GM19468 (cell line): Measurements from ENCODE around the gene MAGI1.

ENCODE experiments used
- ATAC-seq: cut with Tn5 transposase; IDR thresholded peaks from one replicate; pipeline ENCODE4 v1.9.1; 2021; ENCODE audit warnings: mild to moderate bottlenecking, moderate library complexity, moderate number of reproducible peaks; ENCODE audit not compliant: unreplicated experiment; ENCODE audit errors: extremely low read depth

MAGI1 gene

DNA sequence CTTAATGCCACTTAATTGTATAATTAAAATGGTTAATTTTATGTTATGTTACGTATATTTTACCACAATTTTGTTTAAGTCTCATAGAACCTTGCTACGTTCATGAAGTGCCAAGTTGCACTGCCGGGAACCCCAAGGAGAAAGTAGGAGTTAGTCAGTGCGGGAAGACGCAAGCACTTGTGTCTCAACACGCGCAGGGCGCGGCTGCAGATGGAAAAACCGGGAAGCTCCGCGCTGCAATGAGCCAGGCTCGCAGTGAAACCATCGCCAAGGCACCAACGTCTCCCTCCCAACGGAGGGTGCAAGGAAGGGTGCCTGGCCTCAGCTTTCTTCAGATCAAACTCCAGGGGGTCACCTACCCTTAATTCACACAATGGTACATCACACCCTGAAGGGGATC lies 21.6 kb downstream of the MAGI1 start:
- no peak for ATAC-seq

- no peak for ATAC-seq
These were observed 22.9 kb downstream of the MAGI1 start for GRCh38 chr3:66015841-66016240.

GRCh38 chr3:66014651-66015050 lies 24.1 kb downstream of the MAGI1 start:
- no peak for ATAC-seq

GRCh38 chr3:66014056-66014455 lies 24.7 kb downstream of the MAGI1 start:
- no peak for ATAC-seq

GRCh38 chr3:66012711-66013110 lies 26.0 kb downstream of the MAGI1 start:
- ATAC-seq, result no peak

- no peak for ATAC-seq
These were observed 27.7 kb downstream of the MAGI1 start for GRCh38 chr3:66010739-66011655.

GRCh38 chr3:66010348-66010738 lies 28.4 kb downstream of the MAGI1 start:
- no peak for ATAC-seq

DNA sequence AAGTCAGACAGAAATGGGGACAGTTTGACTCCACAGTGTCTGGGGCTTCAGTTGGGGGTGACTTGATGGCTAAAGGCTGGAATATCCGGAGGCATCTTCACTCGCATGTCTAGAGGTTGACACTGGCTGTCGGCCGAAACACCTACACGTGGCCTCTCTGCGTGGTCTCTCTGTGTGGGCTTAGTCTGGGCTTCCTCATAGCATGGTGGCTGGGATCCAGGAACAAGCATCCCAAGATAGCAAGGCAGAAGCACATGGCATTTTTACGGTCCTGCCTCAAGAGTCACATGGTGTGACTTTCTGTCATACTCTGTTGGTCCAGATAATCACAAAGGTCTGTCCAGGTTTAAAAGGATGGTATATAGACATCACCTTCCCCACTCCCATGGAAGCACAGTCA lies 34.5 kb downstream of the MAGI1 start:
- ATAC-seq, result no peak

DNA sequence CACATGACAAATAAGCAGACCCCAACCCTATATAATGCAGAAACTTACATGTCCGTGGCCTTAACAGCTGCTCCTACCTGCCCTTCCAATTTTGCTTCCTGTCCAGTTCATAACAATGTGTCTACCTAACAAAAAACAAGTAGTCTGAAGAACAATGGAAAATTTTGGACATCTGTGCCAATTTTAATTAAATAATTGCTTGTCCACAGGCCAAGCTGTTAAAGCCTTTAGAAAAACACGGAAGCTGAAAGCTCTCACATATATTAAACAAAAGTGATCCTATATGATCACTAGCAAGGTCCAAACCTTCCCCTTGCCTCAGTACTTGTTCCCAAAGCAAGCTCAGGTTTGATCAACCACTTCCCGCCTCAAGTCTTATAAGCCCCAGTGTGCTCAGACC lies 37.1 kb downstream of the MAGI1 start:
- no peak for ATAC-seq

GRCh38 chr3:66000506-66000905 lies 38.2 kb downstream of the MAGI1 start:
- ATAC-seq, result no peak

- no peak for ATAC-seq
These were observed 39.1 kb downstream of the MAGI1 start for GRCh38 chr3:65999606-66000005.

- no peak for ATAC-seq
These were observed 42.1 kb downstream of the MAGI1 start for GRCh38 chr3:65996589-65996988.

DNA sequence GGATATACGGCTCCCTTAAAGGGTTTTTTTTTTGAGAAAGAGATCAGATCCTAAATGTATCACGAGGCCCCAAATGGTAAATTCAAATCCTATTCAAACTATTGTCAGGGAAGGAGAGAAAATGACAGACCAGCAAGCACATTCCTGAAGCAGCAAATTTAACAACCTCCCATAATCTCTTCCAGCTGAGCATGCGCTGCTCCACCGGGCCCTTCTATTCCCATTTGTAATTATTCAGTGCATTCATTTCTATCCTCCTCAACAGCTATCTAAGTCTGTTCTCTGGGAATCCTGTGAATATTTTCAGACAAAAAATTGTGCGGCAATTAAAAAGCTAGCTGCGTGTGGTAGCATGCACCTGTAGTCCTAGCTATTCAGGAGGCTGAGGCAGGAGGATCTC lies 43.2 kb downstream of the MAGI1 start:
- no peak for ATAC-seq

DNA sequence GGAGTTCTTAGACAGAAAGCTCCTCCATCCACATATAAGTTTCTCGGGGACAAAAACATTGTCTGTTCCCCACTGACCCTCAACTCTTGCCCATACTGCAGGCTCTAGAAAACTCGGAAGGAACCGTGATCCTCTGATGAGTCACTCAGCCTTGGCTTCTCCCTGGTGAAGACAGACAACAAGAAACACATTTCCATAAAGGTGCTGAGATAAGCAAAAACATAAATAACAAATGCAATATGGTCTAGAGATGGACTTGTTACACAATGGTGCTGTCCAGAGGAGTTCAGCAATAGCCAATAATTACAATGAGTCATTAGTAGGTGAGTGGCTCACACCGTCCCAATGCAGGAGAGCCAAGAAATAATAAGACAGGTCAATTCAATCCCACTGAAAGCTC lies 43.7 kb downstream of the MAGI1 start:
- ATAC-seq, result no peak

DNA sequence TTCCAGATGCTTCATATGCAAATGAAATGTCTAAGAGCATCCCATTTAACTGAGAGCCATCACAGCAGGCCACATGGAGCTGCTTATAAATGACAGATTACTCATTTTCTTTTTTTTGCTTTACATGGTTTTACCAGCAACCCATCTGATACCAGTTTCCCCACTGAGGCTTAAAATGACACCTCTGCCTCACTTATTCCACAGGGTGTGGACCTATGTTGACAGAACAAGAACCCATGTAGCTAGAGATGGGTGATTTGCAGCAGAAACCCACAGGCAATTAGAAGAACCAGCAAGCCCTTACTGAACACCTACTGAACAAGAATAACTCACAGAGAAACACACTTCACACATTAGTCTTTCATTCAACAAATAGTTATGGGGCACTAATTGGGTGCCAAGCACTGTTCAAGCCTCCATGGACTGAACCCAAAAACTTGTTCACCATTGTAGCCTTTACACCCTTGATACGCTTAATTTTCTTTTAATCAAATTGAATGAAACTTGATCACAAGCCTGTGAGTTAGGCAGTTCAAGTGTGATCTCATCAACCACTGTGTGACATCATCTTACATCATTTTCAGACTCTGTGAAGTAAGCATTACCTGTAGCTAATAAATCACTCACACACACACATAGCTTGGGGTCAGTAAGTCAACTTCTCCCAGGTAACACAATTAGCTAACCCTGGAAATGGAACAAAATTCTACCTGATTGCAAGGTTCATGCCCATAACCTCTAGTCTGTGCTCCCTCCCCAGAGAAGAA lies 45.4 kb downstream of the MAGI1 start:
- ATAC-seq, result no peak

DNA sequence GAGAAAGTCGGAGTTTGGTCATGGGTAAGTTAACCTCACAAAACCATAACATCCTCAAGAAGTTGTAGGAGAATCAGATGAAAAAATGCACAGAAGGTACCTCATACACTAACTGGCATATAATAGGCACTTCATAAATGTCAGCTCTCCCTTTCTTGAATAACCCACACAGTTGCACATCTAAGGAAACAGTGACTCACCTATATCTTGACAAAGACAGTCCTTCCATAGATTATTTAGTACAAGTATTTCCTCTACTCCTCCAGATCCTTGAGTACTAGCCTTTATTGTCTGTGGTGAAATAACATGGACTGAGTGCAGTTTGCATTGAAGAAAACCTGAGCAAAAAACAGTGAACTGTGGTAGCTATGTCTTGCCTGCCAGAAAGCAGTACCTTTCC lies 46.6 kb downstream of the MAGI1 start:
- no peak for ATAC-seq

DNA sequence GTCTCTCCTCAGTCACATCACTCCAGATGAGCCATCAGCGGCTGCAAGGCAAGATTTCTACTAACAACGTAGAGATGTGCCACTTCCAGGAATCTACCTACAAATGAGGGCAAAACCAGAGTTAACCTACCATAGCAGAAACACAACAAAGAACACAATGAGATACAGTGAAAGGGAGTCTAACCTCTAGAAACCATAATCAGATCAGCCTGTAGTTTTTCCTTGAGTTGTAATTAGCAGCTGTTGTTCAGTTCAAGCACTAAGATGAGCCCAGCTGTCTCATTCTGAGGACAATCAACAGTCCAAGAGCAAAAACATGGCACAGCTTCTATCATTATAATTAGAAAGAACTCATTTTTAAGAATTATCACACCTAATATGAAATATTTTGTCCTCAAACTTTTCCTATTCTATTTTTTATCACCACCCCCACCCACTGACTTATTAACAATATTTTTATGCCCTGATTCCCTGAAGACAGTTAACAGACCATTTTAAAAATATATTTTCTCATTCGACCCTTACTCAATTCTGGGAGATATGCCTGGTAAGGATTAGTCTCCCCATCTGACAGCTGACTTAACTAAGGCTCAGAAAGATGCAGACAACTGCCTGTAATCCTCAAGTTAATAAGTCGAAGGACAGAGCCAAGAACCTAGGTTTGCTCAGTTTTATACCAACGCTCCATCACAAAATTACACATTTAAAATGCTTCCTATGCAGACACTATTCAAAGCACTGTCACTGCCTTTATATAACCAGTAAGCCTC lies 50.1 kb downstream of the MAGI1 start:
- no peak for ATAC-seq

- ATAC-seq, result no peak
These were observed 52.4 kb downstream of the MAGI1 start for GRCh38 chr3:65986285-65986684.

DNA sequence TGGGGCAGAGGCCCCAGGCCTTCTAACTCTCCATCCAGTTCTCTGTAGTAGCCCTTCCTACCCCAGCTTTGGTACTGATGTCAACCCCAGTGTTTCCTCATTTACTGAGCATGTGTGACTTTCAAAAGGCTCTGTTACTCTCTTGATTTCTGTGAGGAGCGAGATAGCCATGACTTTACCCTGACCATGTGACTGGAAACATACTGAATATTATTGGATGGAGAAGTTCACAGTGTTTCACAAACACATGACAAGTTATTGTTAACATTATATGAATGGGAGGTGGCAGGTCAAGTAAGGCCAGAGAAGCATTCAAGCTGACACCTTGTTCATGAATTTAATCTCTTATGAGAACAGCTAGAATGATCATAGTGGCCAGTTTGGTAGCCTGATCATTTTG lies 53.7 kb downstream of the MAGI1 start:
- no peak for ATAC-seq

DNA sequence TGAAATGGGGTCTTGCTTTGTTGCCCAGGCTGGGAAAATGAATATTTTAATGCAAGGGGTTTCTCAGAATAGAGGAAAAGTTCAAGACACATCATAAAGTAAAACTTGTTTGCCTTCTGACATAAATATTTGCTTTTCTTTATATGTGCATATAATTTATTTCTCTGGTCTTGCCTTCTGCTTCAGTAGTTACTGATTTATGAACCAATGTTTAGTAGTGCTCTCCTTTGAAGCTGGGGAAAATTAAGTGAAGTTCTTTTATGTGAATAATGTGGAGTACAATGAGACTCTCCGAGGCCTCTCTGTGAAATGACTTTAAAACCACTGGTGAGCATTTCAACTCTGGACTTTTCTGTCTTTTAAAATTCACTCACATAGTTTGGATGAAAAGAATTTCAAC lies 55.6 kb downstream of the MAGI1 start:
- no peak for ATAC-seq

DNA sequence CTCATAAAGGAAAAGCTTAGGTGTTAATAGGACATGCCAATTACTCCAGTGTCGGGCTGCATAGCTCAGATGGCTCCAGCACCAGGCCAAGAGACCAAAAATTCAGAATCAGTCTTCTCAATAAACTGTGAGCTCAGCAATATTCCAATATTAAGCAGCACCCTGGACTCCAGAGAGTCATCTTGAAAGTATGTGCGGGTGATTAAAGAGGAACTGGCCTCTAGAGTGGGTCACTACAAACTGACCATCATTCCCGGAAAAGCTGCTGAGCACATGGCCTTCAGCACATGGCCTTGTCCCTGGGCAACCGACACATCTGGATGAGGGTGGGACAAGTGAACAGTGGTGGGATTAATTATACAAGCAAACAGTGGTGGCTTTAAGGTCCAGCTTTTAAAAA lies 59.0 kb downstream of the MAGI1 start:
- no peak for ATAC-seq
